ENCODE measurements around the gene RCOR2.

Gene RCOR2

DNA sequence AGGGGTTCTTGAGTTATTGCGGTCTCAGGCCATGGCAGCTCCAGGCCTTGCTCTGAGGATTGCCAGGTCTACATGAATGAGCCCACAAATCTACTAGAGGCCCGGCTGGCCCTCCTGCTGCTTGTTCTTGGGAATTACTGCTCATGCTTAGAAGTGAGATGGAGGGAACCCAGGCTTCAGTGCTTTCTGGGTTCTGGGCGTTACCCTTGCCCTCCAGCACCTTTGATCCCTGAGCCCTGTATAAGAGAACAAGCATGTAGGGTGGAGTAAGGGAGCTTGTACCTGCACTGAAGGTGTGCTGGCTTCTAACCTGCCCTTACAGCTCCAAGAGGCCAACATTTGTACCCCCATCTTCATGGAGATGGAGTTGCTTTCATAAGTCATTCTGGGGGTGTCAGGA is 25.8 kb upstream of the RCOR2 start:
- Histone ChIP-seq H3K36me3 (ENCODE audit: control insufficient read depth in 2 of 2, insufficient read depth in 2 of 2, low read length in 2 of 2) (peaks cover 6 to 9% of the 10 kb centered on the region in 2 donors), H3K4me3 (ENCODE audit: low read length in 2 of 2) (peak overlapping the region in 1 of 2 donors; percentile 31), H3K4me1 (ENCODE audit: control insufficient read depth in 2 of 2, insufficient read depth in 2 of 2, low read length in 2 of 2) (peaks cover 32 to 37% of the 10 kb centered on the region in 2 donors), H3K9me3 (ENCODE audit: control insufficient read depth in 2 of 2, low read length in 2 of 2) (no peaks in the 10 kb centered on the region), H3K27ac (ENCODE audit: low read depth in 2 of 2, low read length in 2 of 2) (peak overlapping the region in 1 of 2 donors; percentile 28), H3K27me3 (ENCODE audit: control insufficient read depth in 2 of 2, insufficient read depth in 2 of 2, low read length in 2 of 2) (no peaks in the 10 kb centered on the region), H3K9ac (ENCODE audit: low read depth in 1 of 2, low read length in 2 of 2) (no peak overlapping the region)

DNA sequence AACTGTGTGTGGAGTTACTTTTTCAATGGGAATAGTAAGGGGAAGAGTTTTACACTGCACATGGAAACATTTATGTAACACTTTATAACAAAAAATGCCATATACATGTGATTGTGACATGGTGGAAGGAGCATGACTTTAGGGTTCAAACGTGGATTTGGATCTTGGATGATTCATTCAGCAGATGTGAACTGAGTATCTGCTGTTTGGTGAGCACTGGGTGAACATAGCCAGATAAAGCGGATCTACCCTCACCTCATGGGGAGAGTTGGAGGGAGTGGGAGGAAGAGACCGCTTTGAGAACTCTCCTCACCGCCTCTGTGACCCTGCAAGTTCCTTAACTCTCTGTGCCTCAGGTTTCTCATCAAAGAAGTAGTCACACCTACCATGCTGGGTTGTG is 24.9 kb upstream of the RCOR2 start:
- Histone ChIP-seq H3K36me3 (ENCODE audit: control insufficient read depth in 2 of 2, insufficient read depth in 2 of 2, low read length in 2 of 2) (peaks cover 6 to 9% of the 10 kb centered on the region in 2 donors), H3K9ac (ENCODE audit: low read depth in 1 of 2, low read length in 2 of 2) (no peak overlapping the region), H3K4me1 (ENCODE audit: control insufficient read depth in 2 of 2, insufficient read depth in 2 of 2, low read length in 2 of 2) (peaks cover 32 to 37% of the 10 kb centered on the region in 2 donors), H3K27ac (ENCODE audit: low read depth in 2 of 2, low read length in 2 of 2) (no peak overlapping the region), H3K4me3 (ENCODE audit: low read length in 2 of 2) (no peak overlapping the region), H3K27me3 (ENCODE audit: control insufficient read depth in 2 of 2, insufficient read depth in 2 of 2, low read length in 2 of 2) (no peaks in the 10 kb centered on the region), H3K9me3 (ENCODE audit: control insufficient read depth in 2 of 2, low read length in 2 of 2) (no peaks in the 10 kb centered on the region)

DNA sequence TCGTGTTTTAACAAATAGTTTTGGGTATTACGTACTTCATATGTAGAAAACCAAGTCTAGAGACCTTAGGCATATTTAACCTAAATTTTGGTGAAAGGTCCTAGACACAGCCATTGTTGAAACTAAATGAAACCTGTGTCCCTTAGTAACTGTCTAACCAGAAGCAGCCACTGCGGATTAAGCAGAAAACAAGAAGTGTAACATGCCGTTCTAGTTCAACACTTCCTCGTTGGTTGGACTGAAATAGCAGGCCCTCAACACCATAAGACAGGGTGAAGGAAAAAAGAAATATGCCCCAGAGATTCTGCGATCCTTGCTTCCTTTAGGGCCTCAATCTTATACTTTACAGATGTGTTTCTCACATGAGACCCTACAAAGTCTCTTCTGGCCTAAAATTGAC is 23.8 kb upstream of the RCOR2 start:
- peaks cover 32 to 35% of the 10 kb centered on the region in 2 donors for H3K4me1 ChIP-seq (ENCODE audit: control insufficient read depth in 2 of 2, insufficient read depth in 2 of 2, low read length in 2 of 2)
- H3K4me3 ChIP-seq (ENCODE audit: low read length in 2 of 2): no peak overlapping the region
- H3K27ac ChIP-seq (ENCODE audit: low read depth in 2 of 2, low read length in 2 of 2): peak overlapping the region in 1 of 2 donors; percentile 10
- H3K36me3 ChIP-seq (ENCODE audit: control insufficient read depth in 2 of 2, insufficient read depth in 2 of 2, low read length in 2 of 2): no peaks in the 10 kb centered on the region
- no peaks in the 10 kb centered on the region for H3K27me3 ChIP-seq (ENCODE audit: control insufficient read depth in 2 of 2, insufficient read depth in 2 of 2, low read length in 2 of 2)
- H3K9ac ChIP-seq (ENCODE audit: low read depth in 1 of 2, low read length in 2 of 2): no peak overlapping the region
- no peaks in the 10 kb centered on the region for H3K9me3 ChIP-seq (ENCODE audit: control insufficient read depth in 2 of 2, low read length in 2 of 2)

DNA sequence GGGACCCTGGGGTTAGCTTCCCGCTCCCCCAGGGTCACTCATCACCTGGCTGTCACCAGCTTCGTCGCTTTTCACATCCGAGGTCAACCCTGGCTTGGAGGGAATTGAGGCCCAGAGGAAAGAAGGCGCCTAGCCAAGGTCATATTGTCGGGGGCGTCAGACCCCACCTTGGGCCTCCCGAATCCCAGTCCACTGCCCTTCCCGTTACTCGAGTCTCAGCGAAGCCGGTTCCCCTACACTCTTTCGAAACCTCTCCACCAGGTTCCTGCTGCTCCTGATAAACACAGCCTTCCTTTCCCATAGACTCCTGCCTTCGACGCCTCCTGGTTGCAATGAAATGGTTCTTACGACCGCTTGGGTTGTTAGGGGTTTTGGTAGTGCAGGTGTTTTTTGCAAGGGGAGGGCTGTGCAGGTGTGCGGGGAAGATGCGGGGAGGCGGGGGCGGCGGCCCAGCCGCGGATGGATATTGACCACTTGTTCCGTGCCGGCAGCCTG is 22.5 kb upstream of the RCOR2 start:
- H3K27me3 ChIP-seq (ENCODE audit: control insufficient read depth in 2 of 2, insufficient read depth in 2 of 2, low read length in 2 of 2): no peaks in the 10 kb centered on the region
- no peaks in the 10 kb centered on the region for H3K36me3 ChIP-seq (ENCODE audit: control insufficient read depth in 2 of 2, insufficient read depth in 2 of 2, low read length in 2 of 2)
- no peaks in the 10 kb centered on the region for H3K9me3 ChIP-seq (ENCODE audit: control insufficient read depth in 2 of 2, low read length in 2 of 2)
- H3K4me1 ChIP-seq (ENCODE audit: control insufficient read depth in 2 of 2, insufficient read depth in 2 of 2, low read length in 2 of 2): peaks cover 22 to 24% of the 10 kb centered on the region in 2 donors
- H3K4me3 ChIP-seq (ENCODE audit: low read length in 2 of 2): peak overlapping the region; percentile 79 to 86
- H3K27ac ChIP-seq (ENCODE audit: low read depth in 2 of 2, low read length in 2 of 2): peak overlapping the region; percentile 65 to 69
- peak overlapping the region; percentile 62 to 72 for H3K9ac ChIP-seq (ENCODE audit: low read depth in 1 of 2, low read length in 2 of 2)

DNA sequence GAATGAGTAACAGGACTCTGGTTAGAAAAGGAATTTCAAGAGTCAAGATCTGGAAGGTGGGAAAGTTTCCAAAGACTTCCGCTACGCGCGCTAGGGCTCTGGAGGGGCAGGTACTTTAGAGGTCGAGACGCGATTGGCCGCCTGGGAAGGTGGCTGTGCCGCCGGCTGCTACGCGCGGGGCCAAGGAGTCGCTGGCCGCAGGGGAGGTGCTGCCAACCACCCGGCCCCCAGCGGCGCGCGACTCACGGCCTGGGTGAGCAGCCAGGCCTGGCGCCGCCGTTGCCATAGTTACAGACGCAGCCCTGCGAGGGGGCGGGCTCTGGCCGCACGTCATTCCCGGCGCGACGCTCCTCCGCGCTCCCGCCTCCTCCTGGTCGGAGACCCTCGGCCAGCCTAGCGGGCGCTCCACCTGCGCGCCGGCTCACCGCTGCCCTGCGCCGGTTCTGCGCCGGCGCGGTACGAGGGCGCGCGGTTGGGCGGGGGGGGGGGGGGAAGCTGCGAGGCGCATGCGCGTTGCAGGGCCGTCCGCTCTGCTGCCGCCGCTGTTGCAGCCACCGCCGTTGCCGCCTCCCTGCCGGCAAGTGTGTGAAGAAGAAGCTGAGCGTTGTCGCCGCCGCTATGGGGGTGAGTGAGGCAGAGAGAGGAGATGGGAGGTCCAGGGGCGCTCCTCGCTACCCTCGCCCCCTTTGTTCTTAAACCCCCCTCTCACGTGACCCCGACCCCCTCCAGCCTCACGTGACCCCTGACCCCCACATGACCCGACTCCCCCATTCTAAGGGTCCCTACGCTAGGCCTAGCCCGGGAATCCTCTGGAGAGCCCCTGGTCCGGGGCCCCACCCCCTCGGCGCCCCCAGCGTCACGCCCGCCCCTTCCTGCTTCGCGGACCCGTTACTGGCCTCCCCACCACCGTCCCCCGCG is 21.8 kb upstream of the RCOR2 start, which contains the start of gene NAA40:
TSS of gene NAA40 (plus strand) at position 524 of the 918 bp plus-strand sequence. CDS start at position 619, 95 bp downstream.
- H3K27me3 ChIP-seq (ENCODE audit: control insufficient read depth in 2 of 2, insufficient read depth in 2 of 2, low read length in 2 of 2): no peaks in the 10 kb centered on the region
- H3K27ac ChIP-seq (ENCODE audit: low read depth in 2 of 2, low read length in 2 of 2): peak within 1 kb of the TSS; percentile 65 to 69
- peaks cover 19 to 21% of the 10 kb centered on the region in 2 donors for H3K4me1 ChIP-seq (ENCODE audit: control insufficient read depth in 2 of 2, insufficient read depth in 2 of 2, low read length in 2 of 2)
- H3K9ac ChIP-seq (ENCODE audit: low read depth in 1 of 2, low read length in 2 of 2): peak within 1 kb of the TSS; percentile 62 to 72
- peak within 1 kb of the TSS; percentile 79 to 86 for H3K4me3 ChIP-seq (ENCODE audit: low read length in 2 of 2)
- H3K9me3 ChIP-seq (ENCODE audit: control insufficient read depth in 2 of 2, low read length in 2 of 2): no peaks in the 10 kb centered on the region
- no peaks in the 10 kb centered on the region for H3K36me3 ChIP-seq (ENCODE audit: control insufficient read depth in 2 of 2, insufficient read depth in 2 of 2, low read length in 2 of 2)

DNA sequence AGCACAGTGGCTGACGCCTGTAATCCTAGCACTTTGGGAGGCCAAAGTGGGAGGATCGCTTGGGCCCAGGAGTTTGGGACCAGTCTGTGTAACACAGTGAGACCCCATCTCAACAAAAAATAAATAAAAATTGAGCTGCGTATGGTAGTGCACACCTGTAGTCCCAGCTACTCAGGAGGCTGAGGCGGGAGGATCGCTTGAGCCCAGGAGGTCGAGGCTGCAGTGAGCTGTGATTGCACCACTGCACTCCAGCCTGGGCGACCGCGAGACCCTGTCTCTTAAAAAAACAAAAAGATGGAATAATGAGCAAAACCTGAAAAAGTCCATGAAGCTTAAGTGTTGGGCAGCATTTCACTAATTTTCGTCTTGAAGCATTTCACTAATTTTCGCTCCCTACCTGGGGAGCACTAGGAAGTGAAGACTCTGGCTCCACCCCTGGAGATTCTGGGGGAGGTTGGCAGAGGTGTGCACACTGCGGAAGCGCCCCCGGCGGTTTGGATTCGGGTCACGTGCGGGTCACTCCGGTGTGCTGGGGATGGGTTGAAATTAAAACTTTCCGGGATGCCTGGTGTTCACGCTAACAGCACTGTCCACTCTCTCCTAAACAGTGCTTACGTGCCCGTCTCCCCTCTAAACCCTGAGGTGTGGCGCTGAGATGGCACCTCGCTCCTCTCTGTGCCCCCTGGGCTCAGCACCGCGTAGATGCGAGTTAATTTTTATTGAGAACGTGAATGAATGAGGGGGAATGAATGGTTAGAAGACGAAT is 20.9 kb upstream of the RCOR2 start:
- H3K27me3 ChIP-seq (ENCODE audit: control insufficient read depth in 2 of 2, insufficient read depth in 2 of 2, low read length in 2 of 2): no peaks in the 10 kb centered on the region
- no peaks in the 10 kb centered on the region for H3K9me3 ChIP-seq (ENCODE audit: control insufficient read depth in 2 of 2, low read length in 2 of 2)
- peak overlapping the region; percentile 47 to 84 for H3K4me3 ChIP-seq (ENCODE audit: low read length in 2 of 2)
- peaks cover 13 to 18% of the 10 kb centered on the region in 2 donors for H3K4me1 ChIP-seq (ENCODE audit: control insufficient read depth in 2 of 2, insufficient read depth in 2 of 2, low read length in 2 of 2)
- no peaks in the 10 kb centered on the region for H3K36me3 ChIP-seq (ENCODE audit: control insufficient read depth in 2 of 2, insufficient read depth in 2 of 2, low read length in 2 of 2)
- peak overlapping the region in 1 of 2 donors; percentile 62 for H3K9ac ChIP-seq (ENCODE audit: low read depth in 1 of 2, low read length in 2 of 2)
- H3K27ac ChIP-seq (ENCODE audit: low read depth in 2 of 2, low read length in 2 of 2): peak overlapping the region; percentile 4 to 69

DNA sequence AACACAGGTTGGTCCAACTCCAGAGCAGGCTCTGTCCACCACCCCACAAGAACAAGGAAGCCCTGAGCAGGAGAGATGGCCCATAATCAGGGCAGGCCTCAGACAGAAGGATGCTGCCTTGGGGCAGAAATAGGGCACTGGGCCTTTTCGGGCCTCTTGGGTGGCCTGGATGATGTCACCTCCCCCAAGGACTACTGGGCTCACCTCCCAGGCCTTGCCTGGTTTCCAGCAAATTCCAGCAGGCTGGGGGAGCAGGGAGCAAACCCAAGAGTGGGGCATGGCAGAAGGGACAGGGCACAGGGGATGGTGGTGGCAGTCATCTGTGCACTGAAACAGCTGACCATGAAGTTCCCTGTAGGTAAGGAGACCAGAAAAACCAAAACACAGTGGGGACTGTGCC is 16.5 kb upstream of the RCOR2 start:
- no peak overlapping the region for H3K9ac ChIP-seq (ENCODE audit: low read depth in 1 of 2, low read length in 2 of 2)

DNA sequence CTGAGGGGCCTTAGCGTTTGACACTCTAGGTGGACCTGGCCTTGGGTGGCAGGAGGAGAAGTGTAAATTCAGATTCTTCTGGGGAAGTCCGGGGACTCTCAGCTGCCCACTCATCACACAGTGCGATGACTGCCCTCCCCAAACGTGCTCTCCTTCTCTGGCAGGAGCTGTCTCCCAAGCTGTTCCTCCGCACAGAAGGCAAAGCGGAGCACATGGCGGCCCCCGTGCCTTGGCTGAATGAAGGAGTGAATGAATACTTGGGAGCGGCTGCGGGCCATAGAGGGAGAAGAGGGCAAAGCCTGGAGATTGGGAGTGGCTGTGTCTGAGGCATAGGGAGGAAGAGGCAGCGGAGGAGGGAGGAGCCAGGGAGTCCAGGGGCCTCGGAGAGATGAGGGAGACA is 14.9 kb upstream of the RCOR2 start:
- Histone ChIP-seq H3K9me3 (ENCODE audit: control insufficient read depth in 2 of 2, low read length in 2 of 2) (no peaks in the 10 kb centered on the region), H3K36me3 (ENCODE audit: control insufficient read depth in 2 of 2, insufficient read depth in 2 of 2, low read length in 2 of 2) (no peaks in the 10 kb centered on the region), H3K4me1 (ENCODE audit: control insufficient read depth in 2 of 2, insufficient read depth in 2 of 2, low read length in 2 of 2) (no peaks in the 10 kb centered on the region), H3K27ac (ENCODE audit: low read depth in 2 of 2, low read length in 2 of 2) (no peak overlapping the region), H3K4me3 (ENCODE audit: low read length in 2 of 2) (no peak overlapping the region), H3K27me3 (ENCODE audit: control insufficient read depth in 2 of 2, insufficient read depth in 2 of 2, low read length in 2 of 2) (no peaks in the 10 kb centered on the region), H3K9ac (ENCODE audit: low read depth in 1 of 2, low read length in 2 of 2) (no peak overlapping the region)

More for the DNA sequence above, 16.5 kb upstream of the RCOR2 start:
- Histone ChIP-seq H3K36me3 (ENCODE audit: control insufficient read depth in 2 of 2, insufficient read depth in 2 of 2, low read length in 2 of 2) (no peaks in the 10 kb centered on the region), H3K4me3 (ENCODE audit: low read length in 2 of 2) (no peak overlapping the region), H3K4me1 (ENCODE audit: control insufficient read depth in 2 of 2, insufficient read depth in 2 of 2, low read length in 2 of 2) (peaks cover 0 to 6% of the 10 kb centered on the region in 2 donors), H3K27ac (ENCODE audit: low read depth in 2 of 2, low read length in 2 of 2) (no peak overlapping the region), H3K9me3 (ENCODE audit: control insufficient read depth in 2 of 2, low read length in 2 of 2) (no peaks in the 10 kb centered on the region), H3K27me3 (ENCODE audit: control insufficient read depth in 2 of 2, insufficient read depth in 2 of 2, low read length in 2 of 2) (no peaks in the 10 kb centered on the region)

DNA sequence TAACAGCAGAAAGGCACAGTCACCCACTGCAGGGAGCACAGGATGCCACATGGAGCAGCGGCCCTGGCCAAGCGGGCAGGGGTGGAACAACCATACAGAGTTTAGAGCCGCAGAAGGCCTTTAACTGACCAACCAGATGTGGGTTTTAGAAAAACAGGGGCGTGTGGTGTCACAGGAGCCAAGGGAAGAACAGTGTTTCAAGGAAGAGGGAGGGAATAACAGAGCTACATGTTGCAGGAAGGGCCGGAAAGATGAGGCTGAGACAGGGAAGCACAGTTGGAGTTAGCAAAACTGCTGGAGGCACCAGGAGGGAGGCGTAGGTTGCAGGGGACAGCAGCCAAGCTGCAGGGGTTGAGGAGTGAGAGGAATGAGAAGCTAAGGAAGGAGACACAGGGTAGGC is 14.1 kb upstream of the RCOR2 start:
- Histone ChIP-seq H3K4me3 (ENCODE audit: low read length in 2 of 2) (no peak overlapping the region), H3K27ac (ENCODE audit: low read depth in 2 of 2, low read length in 2 of 2) (no peak overlapping the region), H3K4me1 (ENCODE audit: control insufficient read depth in 2 of 2, insufficient read depth in 2 of 2, low read length in 2 of 2) (no peaks in the 10 kb centered on the region), H3K9ac (ENCODE audit: low read depth in 1 of 2, low read length in 2 of 2) (no peak overlapping the region), H3K27me3 (ENCODE audit: control insufficient read depth in 2 of 2, insufficient read depth in 2 of 2, low read length in 2 of 2) (no peaks in the 10 kb centered on the region), H3K9me3 (ENCODE audit: control insufficient read depth in 2 of 2, low read length in 2 of 2) (no peaks in the 10 kb centered on the region), H3K36me3 (ENCODE audit: control insufficient read depth in 2 of 2, insufficient read depth in 2 of 2, low read length in 2 of 2) (no peaks in the 10 kb centered on the region)

DNA sequence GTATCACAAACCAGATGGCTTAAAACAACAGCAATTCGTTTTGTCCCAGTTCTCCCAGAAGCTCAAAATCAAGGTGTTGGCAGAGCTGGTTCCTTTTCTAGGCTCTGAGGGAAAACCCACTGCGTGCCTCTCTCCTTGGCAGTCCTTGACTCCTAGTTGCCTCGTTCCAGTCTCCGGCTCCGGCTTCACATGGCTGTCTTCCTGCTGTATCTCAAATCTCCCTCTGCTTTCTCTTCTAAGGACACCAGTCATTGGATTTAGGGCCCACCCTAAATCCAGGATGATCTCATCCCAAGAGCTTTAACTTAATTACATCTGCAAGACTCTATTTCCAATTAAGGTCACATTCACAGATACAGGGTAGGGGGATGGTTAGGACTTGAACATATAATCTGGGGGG is 12.7 kb upstream of the RCOR2 start:
- H3K27ac ChIP-seq (ENCODE audit: low read depth in 2 of 2, low read length in 2 of 2): no peak overlapping the region
- H3K27me3 ChIP-seq (ENCODE audit: control insufficient read depth in 2 of 2, insufficient read depth in 2 of 2, low read length in 2 of 2): no peaks in the 10 kb centered on the region
- H3K36me3 ChIP-seq (ENCODE audit: control insufficient read depth in 2 of 2, insufficient read depth in 2 of 2, low read length in 2 of 2): no peaks in the 10 kb centered on the region
- no peaks in the 10 kb centered on the region for H3K4me1 ChIP-seq (ENCODE audit: control insufficient read depth in 2 of 2, insufficient read depth in 2 of 2, low read length in 2 of 2)
- H3K9me3 ChIP-seq (ENCODE audit: control insufficient read depth in 2 of 2, low read length in 2 of 2): no peaks in the 10 kb centered on the region
- no peak overlapping the region for H3K9ac ChIP-seq (ENCODE audit: low read depth in 1 of 2, low read length in 2 of 2)
- no peak overlapping the region for H3K4me3 ChIP-seq (ENCODE audit: low read length in 2 of 2)

All from mucosa of rectum (tissue), 2 donors.